Measurements from ENCODE around the gene CEACAM7.

Gene CEACAM7

DNA sequence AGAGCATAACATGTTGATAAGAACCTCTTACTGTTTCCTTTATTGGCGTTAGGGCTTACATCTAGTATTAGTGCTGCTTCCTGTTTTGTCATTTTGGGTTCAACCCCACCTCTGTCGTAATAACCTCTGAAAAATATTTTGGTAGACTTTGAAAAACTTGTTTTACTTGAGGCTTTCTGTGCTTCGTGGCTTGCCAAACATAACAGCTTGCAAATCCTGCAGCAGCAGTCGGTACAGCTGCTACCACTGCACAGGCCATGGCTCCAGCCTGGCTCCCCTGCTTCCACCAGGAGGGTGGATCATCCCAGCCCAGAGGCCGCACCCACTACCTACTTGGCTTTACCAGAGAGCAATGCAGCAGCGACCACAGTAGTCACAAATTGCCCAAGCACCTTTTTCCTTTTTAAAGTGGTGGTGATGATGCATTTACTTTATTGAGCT is 49.4 kb downstream of the CEACAM7 start:
- Histone ChIP-seq H2AFZ (ENCODE audit: low read depth, low read length) (no peak overlapping the region), H4K91ac (ENCODE audit: low read length) (no peak overlapping the region), H3K4ac (ENCODE audit: low read depth in 1 of 2, low read length in 2 of 2) (no peak overlapping the region), H2BK5ac (ENCODE audit: low read depth, low read length, poor library complexity, severe bottlenecking) (no peak overlapping the region), H3K4me2 (ENCODE audit: low read length, poor library complexity, severe bottlenecking) (no peak overlapping the region), H2BK120ac (ENCODE audit: low read depth, low read length) (no peak overlapping the region), H3K9ac (ENCODE audit: low read length) (no peak overlapping the region), H3K14ac (ENCODE audit: low read length in 2 of 2) (no peak overlapping the region), H2AK5ac (ENCODE audit: low read length, severe bottlenecking) (no peak overlapping the region), H3K79me1 (replicated peaks; ENCODE audit: low read length, poor library complexity, severe bottlenecking) (no peaks in the 10 kb centered on the region), H4K8ac (ENCODE audit: low read length) (no peak overlapping the region), H3K4me1 (ENCODE audit: control insufficient read depth, insufficient read depth, low read depth, low read length) (no peaks in the 10 kb centered on the region), H2BK12ac (ENCODE audit: low read length in 2 of 2) (no peak overlapping the region), H3K9me3 (ENCODE audit: control insufficient read depth, low read length) (no peaks in the 10 kb centered on the region), H3K36me3 (ENCODE audit: control insufficient read depth in 1 of 2, insufficient read depth in 2 of 2, low read depth in 1 of 2, low read length in 2 of 2) (no peaks in the 10 kb centered on the region), H3K18ac (ENCODE audit: low read depth in 1 of 2, low read length in 2 of 2) (no peak overlapping the region), H2BK15ac (ENCODE audit: low read depth, poor library complexity, severe bottlenecking) (no peak overlapping the region), H3K27me3 (ENCODE audit: control insufficient read depth in 1 of 2, insufficient read depth in 1 of 2, low read length in 2 of 2) (peaks cover 0 to 39% of the 10 kb centered on the region in 2 experiments), H3K4me3 (ENCODE audit: insufficient read depth in 1 of 2, low read depth in 1 of 2, low read length in 2 of 2) (no peak overlapping the region), H3K27ac (ENCODE audit: low read length, poor library complexity, severe bottlenecking) (no peak overlapping the region), H3K23ac (ENCODE audit: low read length in 2 of 2) (no peak overlapping the region)
- WGBS: 39% methylated on average over 4 of the region's 6 CpGs
- DNase-seq: no peak

DNA sequence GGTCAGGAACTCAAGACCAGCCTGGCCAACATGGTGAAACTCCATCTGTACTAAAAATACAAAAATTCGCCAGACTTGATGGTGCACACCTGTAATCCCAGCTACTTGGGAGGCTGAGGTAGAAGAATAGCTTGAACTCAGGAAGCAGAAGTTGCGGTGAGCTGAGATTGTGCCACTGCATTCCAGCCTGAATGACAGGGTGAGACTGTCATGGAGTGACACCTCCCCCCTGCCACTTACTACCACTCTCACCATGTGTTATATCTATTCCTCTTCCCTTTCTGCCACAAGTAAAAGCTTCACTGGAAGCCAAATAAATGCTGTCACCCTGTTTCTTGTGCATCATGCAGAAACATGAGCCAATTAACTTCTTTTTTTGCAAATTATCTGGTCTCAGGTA is 50.6 kb downstream of the CEACAM7 start:
- WGBS: 44% methylated on average over 2 of the region's 2 CpGs
- H3K27me3 ChIP-seq (ENCODE audit: control insufficient read depth in 1 of 2, insufficient read depth in 1 of 2, low read length in 2 of 2): peaks cover 0 to 34% of the 10 kb centered on the region in 2 experiments
- no peaks in the 10 kb centered on the region for H3K4me1 ChIP-seq (ENCODE audit: control insufficient read depth, insufficient read depth, low read depth, low read length)
- H3K27ac ChIP-seq (ENCODE audit: low read length, poor library complexity, severe bottlenecking): no peak overlapping the region
- no peak overlapping the region for H2BK12ac ChIP-seq (ENCODE audit: low read length in 2 of 2)
- H3K9me3 ChIP-seq (ENCODE audit: control insufficient read depth, low read length): no peaks in the 10 kb centered on the region
- H2BK5ac ChIP-seq (ENCODE audit: low read depth, low read length, poor library complexity, severe bottlenecking): no peak overlapping the region
- H3K9ac ChIP-seq (ENCODE audit: low read length): no peak overlapping the region
- no peak overlapping the region for H3K4me3 ChIP-seq (ENCODE audit: insufficient read depth in 1 of 2, low read depth in 1 of 2, low read length in 2 of 2)
- no peak overlapping the region for H3K4me2 ChIP-seq (ENCODE audit: low read length, poor library complexity, severe bottlenecking)
- H3K23ac ChIP-seq (ENCODE audit: low read length in 2 of 2): no peak overlapping the region
- H4K8ac ChIP-seq (ENCODE audit: low read length): no peak overlapping the region
- H2BK15ac ChIP-seq (ENCODE audit: low read depth, poor library complexity, severe bottlenecking): no peak overlapping the region
- DNase-seq: no peak
- H2AFZ ChIP-seq (ENCODE audit: low read depth, low read length): no peak overlapping the region
- H4K91ac ChIP-seq (ENCODE audit: low read length): no peak overlapping the region
- H2BK120ac ChIP-seq (ENCODE audit: low read depth, low read length): no peak overlapping the region
- H3K14ac ChIP-seq (ENCODE audit: low read length in 2 of 2): no peak overlapping the region
- H2AK5ac ChIP-seq (ENCODE audit: low read length, severe bottlenecking): no peak overlapping the region
- H3K18ac ChIP-seq (ENCODE audit: low read depth in 1 of 2, low read length in 2 of 2): no peak overlapping the region
- H3K36me3 ChIP-seq (ENCODE audit: control insufficient read depth in 1 of 2, insufficient read depth in 2 of 2, low read depth in 1 of 2, low read length in 2 of 2): no peaks in the 10 kb centered on the region
- H3K79me1 ChIP-seq (replicated peaks; ENCODE audit: low read length, poor library complexity, severe bottlenecking): no peaks in the 10 kb centered on the region
- H3K4ac ChIP-seq (ENCODE audit: low read depth in 1 of 2, low read length in 2 of 2): no peak overlapping the region

DNA sequence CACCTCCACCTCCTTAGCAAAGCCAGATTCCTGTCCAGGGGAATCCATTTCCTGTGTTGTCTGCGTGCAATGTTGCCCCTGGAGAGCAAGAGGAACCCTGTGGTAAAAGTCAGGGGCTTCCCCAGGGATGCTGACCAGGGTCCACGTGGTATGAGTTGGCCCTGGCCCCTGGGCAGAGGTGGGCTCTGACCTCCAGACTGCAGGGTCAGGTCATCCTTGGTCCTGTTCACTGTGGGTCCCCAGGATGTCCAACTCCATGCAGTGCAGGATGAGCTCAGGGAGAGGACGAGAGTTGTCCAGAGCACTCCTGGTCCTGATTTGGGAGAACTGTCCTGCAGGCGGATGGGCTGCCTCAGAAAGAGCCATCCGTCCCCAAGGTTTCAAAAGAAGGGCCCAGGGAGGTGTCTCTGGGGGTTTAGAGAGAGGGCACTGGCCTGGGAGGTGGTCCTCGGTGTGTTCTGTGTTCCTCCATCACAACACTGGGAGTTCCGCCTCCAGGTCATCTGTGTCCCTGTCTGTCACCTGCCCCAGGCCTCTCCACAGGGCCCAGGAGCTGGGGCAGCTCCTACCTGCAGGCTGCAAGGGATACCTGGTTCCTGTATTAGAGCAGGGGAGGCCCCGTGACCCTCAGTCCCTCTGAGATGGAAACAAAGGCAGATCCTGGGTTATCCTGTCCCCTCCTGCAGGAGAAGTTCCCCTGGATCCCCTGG is 59.9 kb downstream of the CEACAM7 start:
- Histone ChIP-seq H2BK5ac (ENCODE audit: low read depth, low read length, poor library complexity, severe bottlenecking) (no peak overlapping the region), H2BK15ac (ENCODE audit: low read depth, poor library complexity, severe bottlenecking) (no peak overlapping the region), H3K36me3 (ENCODE audit: control insufficient read depth in 1 of 2, insufficient read depth in 2 of 2, low read depth in 1 of 2, low read length in 2 of 2) (no peaks in the 10 kb centered on the region), H2AFZ (ENCODE audit: low read depth, low read length) (no peak overlapping the region), H4K91ac (ENCODE audit: low read length) (no peak overlapping the region), H3K27ac (ENCODE audit: low read length, poor library complexity, severe bottlenecking) (no peak overlapping the region), H3K4me2 (ENCODE audit: low read length, poor library complexity, severe bottlenecking) (no peak overlapping the region), H3K14ac (ENCODE audit: low read length in 2 of 2) (no peak overlapping the region), H3K18ac (ENCODE audit: low read depth in 1 of 2, low read length in 2 of 2) (no peak overlapping the region), H3K79me1 (replicated peaks; ENCODE audit: low read length, poor library complexity, severe bottlenecking) (no peaks in the 10 kb centered on the region), H4K8ac (ENCODE audit: low read length) (no peak overlapping the region), H2BK120ac (ENCODE audit: low read depth, low read length) (no peak overlapping the region), H3K23ac (ENCODE audit: low read length in 2 of 2) (no peak overlapping the region), H3K9me3 (ENCODE audit: control insufficient read depth, low read length) (no peaks in the 10 kb centered on the region), H3K4me3 (ENCODE audit: insufficient read depth in 1 of 2, low read depth in 1 of 2, low read length in 2 of 2) (no peak overlapping the region), H2BK12ac (ENCODE audit: low read length in 2 of 2) (no peak overlapping the region), H3K9ac (ENCODE audit: low read length) (no peak overlapping the region), H3K4me1 (ENCODE audit: control insufficient read depth, insufficient read depth, low read depth, low read length) (no peaks in the 10 kb centered on the region), H3K27me3 (ENCODE audit: control insufficient read depth in 1 of 2, insufficient read depth in 1 of 2, low read length in 2 of 2) (peaks cover 6 to 42% of the 10 kb centered on the region in 2 experiments), H3K4ac (ENCODE audit: low read depth in 1 of 2, low read length in 2 of 2) (no peak overlapping the region), H2AK5ac (ENCODE audit: low read length, severe bottlenecking) (no peak overlapping the region)
- no peak for DNase-seq
- WGBS: 45% methylated on average over 8 of the region's 8 CpGs

DNA sequence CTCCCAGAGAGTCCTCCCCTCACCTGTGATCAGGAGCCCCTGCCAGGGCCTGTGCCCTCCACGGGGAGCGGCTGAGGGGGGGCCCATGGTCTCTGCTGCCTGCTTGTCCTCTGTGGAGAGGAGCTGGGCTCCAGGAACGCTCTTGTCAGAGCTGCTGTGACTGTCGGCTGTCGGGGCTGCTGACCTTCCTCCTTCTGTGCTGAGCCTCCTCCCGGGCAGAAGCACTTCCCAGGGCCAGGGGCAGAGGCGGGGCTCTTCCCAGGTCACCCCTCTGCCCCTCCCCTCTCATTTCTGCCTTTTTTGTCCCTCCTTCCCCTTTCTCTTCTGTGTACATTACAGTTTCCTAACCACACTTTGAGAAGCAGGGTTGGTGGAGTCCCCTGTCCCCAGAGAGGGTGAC is 61.2 kb downstream of the CEACAM7 start, which contains the start of gene CEACAM4:
TSS of gene CEACAM4 (minus strand) at position 198 of the 400 bp plus-strand sequence. CDS start at position 87, 111 bp downstream.
- H3K4me1 ChIP-seq (ENCODE audit: control insufficient read depth, insufficient read depth, low read depth, low read length): no peaks in the 10 kb centered on the region
- 46% methylated on average over 7 of the region's 7 CpGs for WGBS

More for the DNA sequence above, 61.2 kb downstream of the CEACAM7 start, which contains the start of gene CEACAM4:
- H3K27me3 ChIP-seq (ENCODE audit: control insufficient read depth in 1 of 2, insufficient read depth in 1 of 2, low read length in 2 of 2): peaks cover 6 to 46% of the 10 kb centered on the region in 2 experiments
- H3K4me3 ChIP-seq (ENCODE audit: insufficient read depth in 1 of 2, low read depth in 1 of 2, low read length in 2 of 2): no peak within 1 kb of the TSS
- no peak within 1 kb of the TSS for H3K18ac ChIP-seq (ENCODE audit: low read depth in 1 of 2, low read length in 2 of 2)
- no peak within 1 kb of the TSS for H3K14ac ChIP-seq (ENCODE audit: low read length in 2 of 2)
- no peak within 1 kb of the TSS for H3K4me2 ChIP-seq (ENCODE audit: low read length, poor library complexity, severe bottlenecking)
- H2AK5ac ChIP-seq (ENCODE audit: low read length, severe bottlenecking): no peak within 1 kb of the TSS
- no peak within 1 kb of the TSS for H2BK15ac ChIP-seq (ENCODE audit: low read depth, poor library complexity, severe bottlenecking)
- H4K8ac ChIP-seq (ENCODE audit: low read length): no peak within 1 kb of the TSS
- no peak within 1 kb of the TSS for H3K4ac ChIP-seq (ENCODE audit: low read depth in 1 of 2, low read length in 2 of 2)
- no peak within 1 kb of the TSS for H3K23ac ChIP-seq (ENCODE audit: low read length in 2 of 2)
- H2BK120ac ChIP-seq (ENCODE audit: low read depth, low read length): no peak within 1 kb of the TSS
- H3K36me3 ChIP-seq (ENCODE audit: control insufficient read depth in 1 of 2, insufficient read depth in 2 of 2, low read depth in 1 of 2, low read length in 2 of 2): no peaks in the 10 kb centered on the region
- H3K9ac ChIP-seq (ENCODE audit: low read length): no peak within 1 kb of the TSS
- no peak within 1 kb of the TSS for H3K27ac ChIP-seq (ENCODE audit: low read length, poor library complexity, severe bottlenecking)
- H2BK5ac ChIP-seq (ENCODE audit: low read depth, low read length, poor library complexity, severe bottlenecking): no peak within 1 kb of the TSS
- DNase-seq: no peak
- no peaks in the 10 kb centered on the region for H3K79me1 ChIP-seq (replicated peaks; ENCODE audit: low read length, poor library complexity, severe bottlenecking)
- H3K9me3 ChIP-seq (ENCODE audit: control insufficient read depth, low read length): no peaks in the 10 kb centered on the region
- H2AFZ ChIP-seq (ENCODE audit: low read depth, low read length): no peak within 1 kb of the TSS
- no peak within 1 kb of the TSS for H2BK12ac ChIP-seq (ENCODE audit: low read length in 2 of 2)
- H4K91ac ChIP-seq (ENCODE audit: low read length): no peak within 1 kb of the TSS

Measured in mesenchymal stem cell (in vitro differentiated cells and primary cell).